ENCODE measurements around the gene MTRF1L. TPM values are rescaled to one million over a fixed set of nuclear protein-coding genes. Genes with fewer than 3 reads are reported as not detected.

MTRF1L gene
- total and polyA plus RNA-seq, 2 of the 13 experiments (the other 11 are each of a cell fraction or from before 2014, with no cell fraction given) = 17.6 to 28.7 TPM

DNA sequence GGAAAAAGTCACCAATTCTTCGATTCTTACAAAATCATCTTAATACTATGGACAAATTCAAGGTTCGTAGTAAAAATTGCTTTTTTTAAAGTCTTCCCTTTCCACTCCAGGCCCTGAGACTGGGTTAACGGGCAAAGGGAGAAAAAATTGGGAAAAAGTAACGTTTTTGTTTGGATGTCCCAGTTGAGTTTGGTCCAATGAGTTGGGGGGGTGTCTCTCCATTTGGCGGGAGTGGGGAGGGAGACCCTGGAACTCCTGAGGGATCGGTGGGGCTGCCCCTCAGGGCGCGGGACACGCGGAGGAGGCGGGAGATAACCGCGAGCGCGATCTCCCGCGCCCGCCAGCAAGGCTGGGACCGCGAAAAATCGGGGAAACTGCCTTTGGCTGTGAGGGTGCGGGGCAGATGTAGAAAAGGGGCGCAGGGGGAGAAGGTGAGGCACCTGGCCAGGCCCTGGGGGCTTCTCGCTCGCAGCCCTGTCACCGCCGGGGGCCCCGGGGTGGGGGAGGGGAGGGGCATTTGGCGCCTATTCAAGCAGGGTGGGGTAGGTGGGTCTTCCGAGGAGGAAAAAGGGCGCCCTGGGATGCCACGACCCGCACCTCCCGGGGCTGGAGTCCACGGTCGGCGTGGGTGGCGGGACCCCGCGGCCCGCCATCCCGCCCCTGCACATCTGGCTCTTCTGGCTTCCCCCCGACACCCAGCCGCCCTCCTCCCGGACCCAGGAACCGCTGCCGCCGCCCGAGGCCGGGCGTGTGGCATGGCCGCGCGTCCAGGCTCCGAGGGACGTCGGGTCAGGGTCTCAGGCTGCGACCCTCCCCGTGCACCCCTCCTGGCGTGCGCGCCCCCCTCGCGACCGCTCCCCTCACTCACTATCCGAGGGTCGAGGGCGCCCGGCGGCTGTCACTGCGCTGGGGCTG is 20.3 kb downstream of the MTRF1L start:
- POLR2A ChIA-PET = interaction anchor here (0.7 to 2.1 kb wide), 9 partner anchors 9 to 685 kb away, joined by 3 to 28 read pairs (median 4); partner anchors contain the start of gene MTRF1L
- TF ChIP-seq NFYB (CRISPR knock-in tag; IDR thresholded peaks at IDR 0.05) = no peak
- 0 out of 2 replicates have a peak, but pooled peaks have one; percentile 44 for TF ChIP-seq ZNF703 (CRISPR knock-in tag; IDR thresholded peaks at IDR 0.05; ENCODE audit: borderline replicate concordance)
- no peak for TF ChIP-seq ZNF253 (CRISPR knock-in tag; IDR thresholded peaks at IDR 0.05; ENCODE audit: borderline replicate concordance)
- no peak for TF ChIP-seq KLF13 (CRISPR knock-in tag; IDR thresholded peaks at IDR 0.05)
- no peak for TF ChIP-seq EZH2 (conservative IDR thresholded peaks at IDR 0.05; ENCODE audit: low read depth, low read length)
- TF ChIP-seq, protein P1, sequence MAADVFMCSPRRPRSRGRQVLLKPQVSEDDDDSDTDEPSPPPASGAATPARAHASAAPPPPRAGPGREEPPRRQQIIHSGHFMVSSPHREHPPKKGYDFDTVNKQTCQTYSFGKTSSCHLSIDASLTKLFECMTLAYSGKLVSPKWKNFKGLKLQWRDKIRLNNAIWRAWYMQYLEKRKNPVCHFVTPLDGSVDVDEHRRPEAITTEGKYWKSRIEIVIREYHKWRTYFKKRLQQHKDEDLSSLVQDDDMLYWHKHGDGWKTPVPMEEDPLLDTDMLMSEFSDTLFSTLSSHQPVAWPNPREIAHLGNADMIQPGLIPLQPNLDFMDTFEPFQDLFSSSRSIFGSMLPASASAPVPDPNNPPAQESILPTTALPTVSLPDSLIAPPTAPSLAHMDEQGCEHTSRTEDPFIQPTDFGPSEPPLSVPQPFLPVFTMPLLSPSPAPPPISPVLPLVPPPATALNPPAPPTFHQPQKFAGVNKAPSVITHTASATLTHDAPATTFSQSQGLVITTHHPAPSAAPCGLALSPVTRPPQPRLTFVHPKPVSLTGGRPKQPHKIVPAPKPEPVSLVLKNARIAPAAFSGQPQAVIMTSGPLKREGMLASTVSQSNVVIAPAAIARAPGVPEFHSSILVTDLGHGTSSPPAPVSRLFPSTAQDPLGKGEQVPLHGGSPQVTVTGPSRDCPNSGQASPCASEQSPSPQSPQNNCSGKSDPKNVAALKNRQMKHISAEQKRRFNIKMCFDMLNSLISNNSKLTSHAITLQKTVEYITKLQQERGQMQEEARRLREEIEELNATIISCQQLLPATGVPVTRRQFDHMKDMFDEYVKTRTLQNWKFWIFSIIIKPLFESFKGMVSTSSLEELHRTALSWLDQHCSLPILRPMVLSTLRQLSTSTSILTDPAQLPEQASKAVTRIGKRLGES (CRISPR knock-in tag; IDR thresholded peaks at IDR 0.05; ENCODE audit: borderline replicate concordance) = no peak
- TF ChIP-seq FOXA3 (CRISPR knock-in tag; IDR thresholded peaks at IDR 0.05) = no peak
- TF ChIP-seq ZBTB7A (CRISPR knock-in tag; IDR thresholded peaks at IDR 0.05) = peak; percentile 59; the same call in 1 of the 2 replicates
- TF ChIP-seq ZC3H4 (CRISPR knock-in tag; IDR thresholded peaks at IDR 0.05; ENCODE audit: borderline replicate concordance) = no peak
- no peak for TF ChIP-seq ZNF282 (IDR thresholded peaks at IDR 0.05; ENCODE audit: partially characterized antibody)
- no peak for TF ChIP-seq HNF4G (IDR thresholded peaks at IDR 0.05; ENCODE audit: borderline replicate concordance, low read depth, low read length)
- TF ChIP-seq HNF4G (CRISPR knock-in tag; IDR thresholded peaks at IDR 0.05; ENCODE audit: borderline replicate concordance, low read depth) = no peak
- TF ChIP-seq ZNF776 (CRISPR knock-in tag; IDR thresholded peaks at IDR 0.05) = no peak
- no peak for TF ChIP-seq ZNF766 (CRISPR knock-in tag; IDR thresholded peaks at IDR 0.05; ENCODE audit: borderline replicate concordance)
- TF ChIP-seq SKIL (CRISPR knock-in tag; IDR thresholded peaks at IDR 0.05; ENCODE audit: borderline replicate concordance) = no peak
- TF ChIP-seq ZNF792 (CRISPR knock-in tag; IDR thresholded peaks at IDR 0.05) = no peak
- TF ChIP-seq SMARCE1 (IDR thresholded peaks at IDR 0.05; ENCODE audit: borderline replicate concordance) = no peak
- TF ChIP-seq ARNT2 (CRISPR knock-in tag; IDR thresholded peaks at IDR 0.05; ENCODE audit: low read depth) = no peak
- TF ChIP-seq RARA (CRISPR knock-in tag; IDR thresholded peaks at IDR 0.05) = no peak
- TF ChIP-seq ZNF367 (CRISPR knock-in tag; IDR thresholded peaks at IDR 0.05; ENCODE audit: borderline replicate concordance) = no peak

More for the DNA sequence above, 20.3 kb downstream of the MTRF1L start:
- Histone ChIP-seq H2AFZ (ENCODE audit: low read length) (no peak overlapping the region), H3K36me3 (replicated peaks in 1 of 2; ENCODE audit: control insufficient read depth in 1 of 2, insufficient read depth in 2 of 2, low read length in 2 of 2) (peaks cover 2 to 13% of the 10 kb centered on the region in 2 experiments; a peak in 4 of 5 replicates), H3K27ac (ENCODE audit: extremely low read length, insufficient read depth, low read length) (peak overlapping the region; percentile 73), H3K27me3 (ENCODE audit: control insufficient read depth in 1 of 2, insufficient read depth in 2 of 2, low read length in 2 of 2) (no peaks in the 10 kb centered on the region; a peak in 1 of 5 replicates), H3K9ac (ENCODE audit: insufficient read depth, low read depth, low read length) (peak overlapping the region; percentile 71), H3K9me3 (ENCODE audit: low read length) (no peaks in the 10 kb centered on the region), H3K4me3 (replicated peaks in 1 of 3; ENCODE audit: insufficient read depth in 1 of 3, low read depth in 2 of 3, low read length in 3 of 3) (peak overlapping the region; percentile 74 to 100 (median 97)), H3K79me2 (ENCODE audit: insufficient read depth, low read length) (peaks cover 90% of the 10 kb centered on the region), H3K4me1 (ENCODE audit: insufficient read depth, low read length) (peaks cover 62% of the 10 kb centered on the region), H4K20me1 (ENCODE audit: insufficient read depth, low read length) (peaks cover 31% of the 10 kb centered on the region), H3K4me2 (ENCODE audit: low read depth, low read length) (peak overlapping the region; percentile 81)
- BruUV-seq (replicated peaks) = no TSS peak
- in situ Hi-C loops (cut with HindIII; ENCODE audit: extremely low pct_ligation_motif_present, low pct_unique_long_range_greater_than_20kb) (loop anchor here (25.0 kb wide), 1 partner anchor 695 kb away; no protein-coding TSS in a partner anchor), intact Hi-C loops (cut with micrococcal nuclease; ENCODE audit: unreplicated experiment) (loop anchor here (1.0 to 10.0 kb wide), 2 partner anchors 20 to 1587 kb away; partner anchors contain the start of genes MTRF1L and ZBTB2)
- peak; percentile 10 for ATAC-seq
- DNase-seq (ENCODE audit: low spot score) = no peak
- CTCF ChIA-PET (ENCODE audit: low intra/inter-chr PET ratio, low total read pairs) = no interaction called here
- no peak for FAIRE-seq
- WGBS (ENCODE audit: low lambda C conversion rate) = 1% methylated on average over 23 of the region's 71 CpGs

Measured in HepG2 (cell line).